Measurements from ENCODE around the gene AKR1C2. TPM values are rescaled to one million over a fixed set of nuclear protein-coding genes. Genes with fewer than 3 reads are reported as not detected.

The AKR1C2 gene
- total and polyA plus RNA-seq, 12 donors: 3.5 to 27.4 (median 10.3) TPM

Small RNA genes within 50 kb of the gene (small RNA-seq; reads per million reads assigned to genes)
- gene RF00096: 0 reads per million in 2 donors

Other genes with a start within 250 kb of the AKR1C2 start
- 10 to 100 TPM in 1 of 9 donors, 1 to 10 TPM in 7, under 1 TPM in 1; 0.97 to 13.5 (median 4.2) TPM for gene AKR1E2, start 177.7 kb downstream of the AKR1C2 start, total RNA-seq
- gene AKR1E2, start 177.7 kb downstream of the AKR1C2 start, polyA plus RNA-seq: 1 to 10 TPM in 2 of 3 donors, under 1 TPM in 1; 0.95 to 3.0 (median 1.2) TPM
- gene AKR1C1, start 40.4 kb downstream of the AKR1C2 start, total RNA-seq: 10 to 100 TPM in 3 of 9 donors, 1 to 10 TPM in 6; 4.6 to 22.6 (median 6.9) TPM
- gene AKR1C1, start 40.4 kb downstream of the AKR1C2 start, polyA plus RNA-seq: 10 to 100 TPM in 2 of 3 donors, 1 to 10 TPM in 1; 9.9 to 14.8 (median 14.2) TPM
- gene AKR1C3, start 90.6 kb upstream of the AKR1C2 start, total RNA-seq: 10 to 100 TPM in 8 of 9 donors, under 1 TPM in 1; 0.67 to 74.8 (median 55.5) TPM
- gene AKR1C3, start 90.6 kb upstream of the AKR1C2 start, polyA plus RNA-seq: 10 to 100 TPM; 22.8 to 36.8 (median 31.7) TPM
- gene AKR1C8, start 181.3 kb upstream of the AKR1C2 start, total RNA-seq: not detected
- not detected for gene AKR1C8, start 181.3 kb upstream of the AKR1C2 start, polyA plus RNA-seq
- gene AKR1C4, start 193.0 kb upstream of the AKR1C2 start, total RNA-seq: not detected
- under 1 TPM in 1 of 3 donors, not detected in 2; 0.20 TPM for gene AKR1C4, start 193.0 kb upstream of the AKR1C2 start, polyA plus RNA-seq

All from adrenal gland (tissue), 12 donors.